Keratinocyte (primary cell): ENCODE data around the gene ARHGAP6. TPM values are rescaled to one million over a fixed set of nuclear protein-coding genes. Genes with fewer than 3 reads are reported as not detected.

Experiments used
- DNase-seq: peaks from one replicate; pipeline ENCODE4 v3.0.0-alpha.2; 2011; ENCODE audit warnings: low read depth, missing footprints, low spot score
- FAIRE-seq: peaks from 2 replicates; lab custom pipeline; 2011; peaks lifted over from hg19 to GRCh38; lab: Jason Lieb, UNC
- H2AFZ ChIP-seq: 2 replicates; pipeline ENCODE4 v1.6.0; 2012; ENCODE audit warnings: low read length, control low read depth, inconsistent platforms; ENCODE audit not compliant: control insufficient read depth
- H3K27ac ChIP-seq: 2 replicates; pipeline ENCODE4 v1.5.1; 2011; ENCODE audit warnings: low read length; ENCODE audit not compliant: control insufficient read depth, insufficient read depth
- H3K27me3 ChIP-seq: 3 replicates; pipeline ENCODE4 v1.6.0; 2011; ENCODE audit warnings: low read length; ENCODE audit not compliant: control insufficient read depth, insufficient read depth; ENCODE audit errors: extremely low read depth
- H3K36me3 ChIP-seq, 2 experiments: 2 replicates in 1 of 2; 3 replicates in 1 of 2; pipeline ENCODE4 v1.5.1; 2011; ENCODE audit warnings: low read length in 2 of 2, mild to moderate bottlenecking in 1 of 2; ENCODE audit not compliant: control insufficient read depth in 2 of 2, insufficient read depth in 2 of 2; ENCODE audit errors: extremely low read depth in 1 of 2
- H3K4me1 ChIP-seq: 3 replicates; pipeline ENCODE4 v1.5.1; 2011; ENCODE audit warnings: low read length; ENCODE audit not compliant: control insufficient read depth, insufficient read depth; ENCODE audit errors: extremely low read depth
- H3K4me2 ChIP-seq: 3 replicates; pipeline ENCODE4 v1.6.0; 2011; ENCODE audit warnings: low read depth, low read length; ENCODE audit not compliant: control insufficient read depth, insufficient read depth; ENCODE audit errors: extremely low read depth
- H3K4me3 ChIP-seq, 3 experiments: fragments of 200-600 bp in 1 of 3; sonication (generic) in 1 of 3; 2 replicates in 2 of 3; 3 replicates in 1 of 3; pipeline ENCODE4 v1.5.1; 2011 to 2016; ENCODE audit warnings: low read length in 3 of 3, mild to moderate bottlenecking in 3 of 3, control low read depth in 2 of 3, inconsistent platforms in 1 of 3, low read depth in 1 of 3, mixed read lengths in 1 of 3, mixed run types in 1 of 3, moderate library complexity in 1 of 3; ENCODE audit not compliant: control insufficient read depth in 2 of 3, insufficient read depth in 2 of 3; ENCODE audit errors: extremely low read depth in 1 of 3
- H3K79me2 ChIP-seq: 2 replicates; pipeline ENCODE4 v1.6.0; 2012; ENCODE audit warnings: low read length; ENCODE audit not compliant: control insufficient read depth, insufficient read depth
- H3K9ac ChIP-seq: 3 replicates; pipeline ENCODE4 v1.6.0; 2011; ENCODE audit warnings: low read length; ENCODE audit not compliant: control insufficient read depth, insufficient read depth; ENCODE audit errors: extremely low read depth
- H3K9me1 ChIP-seq: 3 replicates; pipeline ENCODE4 v1.6.0; 2011; ENCODE audit warnings: low read length; ENCODE audit not compliant: control insufficient read depth, insufficient read depth; ENCODE audit errors: extremely low read depth
- H3K9me3 ChIP-seq: 2 replicates; pipeline ENCODE4 v1.5.1; 2012; ENCODE audit warnings: low read depth, low read length; ENCODE audit not compliant: control insufficient read depth
- H4K20me1 ChIP-seq: 3 replicates; pipeline ENCODE4 v1.6.0; 2011; ENCODE audit warnings: low read length; ENCODE audit not compliant: control insufficient read depth, insufficient read depth; ENCODE audit errors: extremely low read depth
- CTCF ChIP-seq, 3 experiments: IDR thresholded peaks in 1 of 3; conservative IDR thresholded peaks in 1 of 3; optimal IDR thresholded peaks in 1 of 3; 2 replicates in 2 of 3; 3 replicates in 1 of 3; pipeline versions ENCODE3 to v1.5.1; 2011; ENCODE audit warnings: low read length in 3 of 3, mild to moderate bottlenecking in 3 of 3, moderate library complexity in 2 of 3, control low read depth in 1 of 3, inconsistent platforms in 1 of 3; ENCODE audit not compliant: insufficient read depth in 2 of 3; ENCODE audit errors: extremely low read depth in 1 of 3
- EZH2 ChIP-seq: IDR thresholded peaks from one replicate; pipeline ENCODE4 v1.6.1; 2012; ENCODE audit warnings: inconsistent platforms, mild to moderate bottlenecking, low read length, moderate library complexity
- dilution Hi-C: fragments of 300-500 bp; cut with MboI; formaldehyde crosslinking; loops from one replicate; pipeline ENCODE4 v1.7.0; 2020; ENCODE audit warnings: low sequenced_read_pairs; ENCODE audit not compliant: extremely low pct_ligation_motif_present
- polyA minus RNA-seq, 3 experiments: library from RNA; depleted of rRNA, polyadenylated mRNA; stranded (reverse); fragments of >200 nt; gene quantifications; 1 replicate in 1 of 3; 2 replicates in 1 of 3; 3 replicates in 1 of 3; pipeline ENCODE4 v1.2.3, GENCODE V29; 2011
- polyA plus RNA-seq, 5 experiments: library from polyadenylated mRNA; depleted of rRNA in 3 of 5; stranded (reverse) in 3 of 5; stranded (forward) in 1 of 5; unstranded in 1 of 5; fragments of >200 nt; gene quantifications; 1 replicate in 1 of 5; 2 replicates in 3 of 5; 3 replicates in 1 of 5; pipeline versions ENCODE4 v1.2.1 to v1.2.3, GENCODE V29; 2011 to 2012; ENCODE audit warnings: missing spikeins in 2 of 5, low read depth in 1 of 5, low replicate concordance in 1 of 5

ARHGAP6 gene
- polyA plus RNA-seq (0.01 to 0.10 TPM (median 0.05 TPM) in 3 replicates), polyA minus RNA-seq (not detected in 3 replicates)
- not detected for polyA plus RNA-seq (2011; ENCODE audit: low read depth)
- polyA plus RNA-seq (2011; cell fraction: cytosol; rRNA removed), result 0.03 and 0.10 TPM in 2 replicates
- polyA plus RNA-seq (2011; cell fraction: nucleus; rRNA removed), result 0.01 and 0.25 TPM in 2 replicates
- polyA plus RNA-seq (2012; ENCODE audit: low replicate concordance), result 0.14 TPM in 1 of 2 replicates, not detected in the other
- not detected for polyA minus RNA-seq (2011; cell fraction: cytosol; rRNA and poly(A)+ RNA removed)
- polyA minus RNA-seq (2011; cell fraction: nucleus; rRNA and poly(A)+ RNA removed), result not detected in 2 replicates

- Histone ChIP-seq H3K36me3 (no peaks in the 10 kb centered on the region), H3K27me3 (peaks cover 35% of the 10 kb centered on the region)
Observed at GRCh38 chrX:11665168-11666111, at the start of gene ARHGAP6. Gene ARHGAP6, minus strand, starts transcription at chrX:11665920. Its CDS starts 1,092 bp downstream, at chrX:11664828.

GRCh38 chrX:11704725-11705495 lies 39.2 kb upstream of the ARHGAP6 start:
- no peaks in the 10 kb centered on the region for H4K20me1 ChIP-seq
- FAIRE-seq (no peak), DNase-seq (no peak)
- TF ChIP-seq EZH2 (no peak), CTCF (optimal IDR thresholded peaks at IDR 0.05 in 1 of 3, IDR thresholded peaks at IDR 0.05 in 1 of 3, conservative IDR thresholded peaks at IDR 0.05 in 1 of 3; ENCODE audit: extremely low read depth in 1 of 3, insufficient read depth in 2 of 3, low read length in 3 of 3) (no peak)
- no peaks in the 10 kb centered on the region for H3K79me2 ChIP-seq
- no peaks in the 10 kb centered on the region for H3K9me1 ChIP-seq
- no peak overlapping the region for H2AFZ ChIP-seq
- H3K27me3 ChIP-seq, result no peaks in the 10 kb centered on the region
- dilution Hi-C loops, result no loop called here
- H3K4me1 ChIP-seq, result no peaks in the 10 kb centered on the region
- H3K9me3 ChIP-seq, result no peaks in the 10 kb centered on the region
- H3K9ac ChIP-seq, result no peak overlapping the region
- H3K36me3 ChIP-seq, result no peaks in the 10 kb centered on the region
- no peak overlapping the region for H3K27ac ChIP-seq
- H3K4me2 ChIP-seq, result no peak overlapping the region
- H3K4me3 ChIP-seq, result no peak overlapping the region

More at GRCh38 chrX:11665168-11666111, at the start of gene ARHGAP6:
- Histone ChIP-seq H2AFZ (peak within 1 kb of the TSS; percentile 3), H3K4me2 (peak within 1 kb of the TSS; percentile 58), H3K4me3 (peak within 1 kb of the TSS in 2 of 3 experiments; percentile 10 to 12), H3K79me2 (no peaks in the 10 kb centered on the region), H3K27ac (no peak within 1 kb of the TSS), H3K9me3 (no peaks in the 10 kb centered on the region), H3K9ac (no peak within 1 kb of the TSS), H4K20me1 (no peaks in the 10 kb centered on the region), H3K9me1 (no peaks in the 10 kb centered on the region), H3K4me1 (no peaks in the 10 kb centered on the region)
- no peak for DNase-seq
- TF ChIP-seq EZH2 (no peak), CTCF (optimal IDR thresholded peaks at IDR 0.05 in 1 of 3, IDR thresholded peaks at IDR 0.05 in 1 of 3, conservative IDR thresholded peaks at IDR 0.05 in 1 of 3; ENCODE audit: extremely low read depth in 1 of 3, insufficient read depth in 2 of 3, low read length in 3 of 3) (no peak)
- dilution Hi-C loops, result no loop called here
- FAIRE-seq, result no peak
